HG03159 (cell line): ENCODE measurements around the gene CRIM1.

Experiments
- ATAC-seq: cut with Tn5 transposase; IDR thresholded peaks from one replicate; pipeline ENCODE4 v1.9.1; 2021; ENCODE audit warnings: mild to moderate bottlenecking, moderate library complexity; ENCODE audit not compliant: unreplicated experiment

Gene CRIM1

GRCh38 chr2:36420569-36421181 is 65.1 kb downstream of the CRIM1 start:
- no peak for ATAC-seq

GRCh38 chr2:36421379-36421778 is 65.8 kb downstream of the CRIM1 start:
- no peak for ATAC-seq

GRCh38 chr2:36423172-36423571 is 67.6 kb downstream of the CRIM1 start:
- no peak for ATAC-seq

DNA sequence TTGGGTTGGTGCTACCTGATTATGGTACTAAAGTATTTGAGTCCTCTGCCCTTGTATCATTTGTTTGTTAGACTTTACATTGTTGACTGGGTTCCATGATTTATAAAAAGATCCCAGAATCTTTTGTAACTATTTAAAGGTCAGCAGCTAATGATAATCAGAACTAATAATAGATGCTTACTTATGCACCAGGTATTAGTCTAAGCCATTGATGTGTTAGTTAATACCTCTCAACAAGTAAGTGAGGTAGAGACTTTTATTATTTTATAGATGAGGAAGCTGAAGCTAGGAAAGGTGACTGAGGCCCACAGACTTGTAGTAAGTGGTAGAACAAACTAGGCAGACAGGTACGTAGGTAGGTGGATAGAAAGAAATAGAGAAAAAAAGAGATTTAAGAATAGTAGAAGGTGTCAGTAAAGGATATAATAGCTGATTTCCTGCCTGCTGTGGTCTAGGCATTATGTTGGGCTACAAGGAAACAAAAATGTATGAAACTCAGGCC is 68.1 kb downstream of the CRIM1 start:
- ATAC-seq, result no peak

GRCh38 chr2:36425608-36426355 is 70.2 kb downstream of the CRIM1 start:
- no peak for ATAC-seq

- ATAC-seq, result no peak
These were observed 72.2 kb downstream of the CRIM1 start for GRCh38 chr2:36427790-36428243.

DNA sequence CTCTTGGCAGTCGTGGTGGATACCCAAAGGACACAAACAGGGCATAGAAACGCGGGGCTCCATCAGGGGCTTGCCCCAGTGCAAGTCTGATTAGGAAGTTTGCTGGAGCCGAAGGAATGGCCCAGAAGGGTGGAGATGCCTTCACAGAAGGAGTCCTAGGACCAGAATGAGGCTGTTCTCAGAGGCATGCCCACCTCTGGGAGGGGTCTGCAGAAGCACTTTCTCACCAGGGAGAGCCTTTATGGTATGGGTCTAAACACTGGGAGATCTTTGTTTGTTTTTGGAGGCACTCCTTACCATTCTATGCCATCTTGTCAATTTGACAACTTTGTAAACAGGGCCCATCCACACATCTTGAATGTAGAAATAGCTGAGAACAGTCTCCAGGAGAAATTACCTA is 75.0 kb downstream of the CRIM1 start:
- no peak for ATAC-seq

- ATAC-seq, result no peak
These were observed 76.9 kb downstream of the CRIM1 start for GRCh38 chr2:36432479-36432878.

DNA sequence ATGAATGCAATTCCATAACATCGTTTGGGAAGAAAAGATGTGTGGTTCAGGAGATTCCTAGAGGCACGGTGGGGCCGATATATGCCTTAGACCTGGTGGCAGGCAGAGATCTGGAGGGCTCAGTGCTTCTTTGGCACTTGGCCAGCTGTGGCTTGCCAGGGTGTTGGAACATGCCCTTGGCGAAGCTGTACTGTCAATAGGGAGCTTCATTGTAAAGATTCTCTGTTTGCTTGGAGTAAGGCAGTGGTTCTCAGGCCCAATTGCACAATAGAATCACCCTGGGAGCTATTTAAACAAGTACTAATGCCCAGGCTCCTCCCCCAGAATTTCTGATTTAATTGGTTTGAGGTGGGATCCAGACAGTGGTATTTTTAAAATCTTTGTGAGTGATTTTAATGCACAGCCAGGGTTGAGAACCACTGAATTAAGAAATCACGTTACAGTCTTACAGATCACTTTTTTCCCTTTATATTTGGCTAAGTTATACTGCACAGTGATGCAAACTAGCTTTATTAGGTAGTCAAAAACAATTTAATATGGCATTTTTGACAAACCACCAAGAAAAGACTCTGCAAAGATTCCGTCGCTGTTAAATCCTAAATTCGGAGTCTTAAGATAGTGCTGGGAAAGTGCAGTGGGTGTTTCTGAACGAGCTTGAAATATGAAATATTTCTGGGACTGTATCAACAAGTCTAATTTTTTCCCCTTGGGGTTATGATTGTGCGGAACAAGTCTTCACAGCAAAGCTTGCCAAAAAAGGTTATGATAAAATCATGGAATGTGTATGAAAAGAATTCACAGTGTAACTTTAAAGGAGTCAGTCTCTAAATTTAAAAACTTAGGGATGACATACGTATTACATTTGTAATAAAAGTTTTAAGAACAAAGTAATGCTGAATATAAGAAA is 78.0 kb downstream of the CRIM1 start:
- no peak for ATAC-seq

DNA sequence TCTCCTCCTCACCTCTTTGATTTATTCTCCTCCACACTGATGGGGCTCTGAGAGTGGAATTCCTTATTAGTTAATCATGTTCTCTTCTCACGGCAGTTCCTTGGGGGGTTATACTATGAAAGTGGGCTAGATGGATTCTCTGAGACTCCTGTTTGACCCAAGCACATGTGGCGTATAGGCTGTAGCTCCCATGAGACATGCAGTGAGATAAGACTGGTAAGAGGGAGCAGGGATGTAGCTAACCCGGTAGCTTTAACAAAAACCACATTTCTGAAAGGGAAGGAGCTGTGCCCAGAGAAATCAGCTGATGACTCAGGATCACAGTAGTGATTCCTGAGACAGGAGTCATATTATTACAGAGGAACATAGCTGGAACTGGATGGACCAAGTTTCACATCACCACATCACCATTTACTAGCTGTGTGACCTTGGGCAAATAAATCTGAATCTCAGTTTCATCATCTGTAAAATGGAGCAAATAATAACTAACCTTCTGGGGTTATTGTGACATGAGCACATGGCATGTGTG is 82.9 kb downstream of the CRIM1 start:
- no peak for ATAC-seq

DNA sequence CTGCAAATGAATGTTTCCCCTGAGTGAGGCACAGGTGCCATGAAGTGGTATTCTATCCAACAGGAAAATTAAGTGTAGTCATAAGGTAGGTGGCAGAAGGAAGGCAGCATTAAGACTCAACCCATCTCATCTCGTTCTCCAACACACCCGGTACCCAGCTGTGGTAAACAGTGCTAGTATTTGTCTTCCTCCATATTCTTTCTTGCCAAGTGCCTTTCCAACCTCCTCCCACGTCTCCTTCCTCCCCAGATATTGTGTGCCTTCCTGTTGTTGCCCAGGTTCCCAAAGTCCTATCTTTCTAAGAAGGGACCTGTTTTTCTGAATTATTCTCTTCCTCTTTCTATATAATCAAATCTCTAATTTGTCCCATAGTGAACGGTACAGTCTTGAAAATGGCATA is 83.5 kb downstream of the CRIM1 start:
- no peak for ATAC-seq

GRCh38 chr2:36441065-36441625 is 85.6 kb downstream of the CRIM1 start:
- ATAC-seq, result no peak

DNA sequence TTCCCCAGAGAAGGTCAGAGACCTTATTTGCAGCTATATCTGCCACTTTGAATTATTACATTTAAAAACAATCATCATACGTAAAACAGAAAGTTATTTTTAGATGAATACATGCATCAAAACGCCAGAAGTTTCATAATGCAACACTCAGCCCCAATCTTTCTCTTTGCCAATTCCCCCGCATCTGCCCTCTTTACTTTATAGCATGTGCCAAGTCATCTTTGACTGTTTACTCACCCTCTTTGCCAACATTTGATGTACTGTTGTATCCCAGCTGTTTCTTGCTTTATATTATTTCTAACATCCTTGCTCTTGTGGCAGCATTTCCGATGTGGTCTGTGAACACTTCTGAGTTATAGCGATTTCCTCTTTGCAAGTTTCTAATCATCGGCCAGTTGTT is 86.2 kb downstream of the CRIM1 start:
- ATAC-seq, result no peak

DNA sequence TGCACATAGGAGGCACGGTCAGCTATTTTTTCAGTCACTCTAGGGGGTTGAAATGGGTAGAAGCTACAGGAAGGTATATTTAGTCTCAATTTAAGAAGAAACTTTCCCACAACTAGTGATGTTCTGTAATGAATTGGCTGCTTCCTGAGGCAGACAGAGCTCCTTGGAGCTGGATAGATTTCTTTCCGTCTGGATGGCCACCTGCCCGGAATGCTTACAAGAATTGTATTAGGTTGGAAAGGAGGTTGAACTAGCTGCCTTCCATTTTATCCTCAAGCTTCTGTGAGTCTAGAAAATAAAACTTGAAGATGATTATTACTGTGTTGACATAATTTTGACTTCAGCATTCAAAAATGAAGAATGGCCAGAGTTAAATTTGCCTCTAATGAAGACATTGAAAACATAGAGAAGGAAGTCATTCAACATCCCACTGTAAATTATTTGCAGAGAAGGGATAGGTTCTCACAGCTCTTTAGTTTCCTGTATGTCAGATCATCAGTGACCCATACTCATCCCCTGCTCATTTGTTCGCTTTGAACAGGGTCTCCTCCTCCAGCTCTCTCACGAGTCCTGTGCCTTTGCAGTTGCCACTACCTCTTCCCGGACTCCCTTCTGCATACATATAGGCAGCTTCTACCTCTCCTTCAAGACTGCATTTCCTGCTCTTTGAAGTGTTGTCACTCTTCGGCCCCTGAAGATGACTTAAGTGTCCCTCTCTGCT is 88.8 kb downstream of the CRIM1 start:
- ATAC-seq, result no peak

- ATAC-seq, result no peak
These were observed 89.7 kb downstream of the CRIM1 start for GRCh38 chr2:36445185-36445866.

- ATAC-seq, result no peak
These were observed 90.7 kb downstream of the CRIM1 start for GRCh38 chr2:36446294-36446693.

GRCh38 chr2:36449213-36449612 is 93.6 kb downstream of the CRIM1 start:
- ATAC-seq, result no peak

DNA sequence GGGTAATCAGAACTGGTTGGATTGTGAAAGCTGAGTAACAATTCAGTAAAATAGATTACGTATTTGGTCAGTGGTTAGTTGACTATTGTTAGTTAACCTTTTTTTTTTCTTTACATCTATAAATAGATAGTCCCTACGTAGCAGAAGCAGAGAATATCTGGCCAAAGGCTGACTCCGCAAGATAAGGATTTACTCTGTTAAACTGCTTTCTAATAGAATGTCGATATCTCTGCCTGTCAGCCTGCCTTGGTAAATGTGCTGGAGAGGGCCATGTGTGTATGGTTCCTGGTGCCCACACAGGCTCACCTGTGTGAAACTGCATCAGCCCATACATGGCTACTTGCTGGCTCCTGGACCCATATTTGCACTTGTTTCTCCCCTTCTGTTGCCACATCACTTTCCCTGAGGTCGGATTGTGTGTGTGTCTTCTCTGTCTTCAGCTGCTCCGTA is 94.4 kb downstream of the CRIM1 start:
- no peak for ATAC-seq

GRCh38 chr2:36450466-36451196 is 95.1 kb downstream of the CRIM1 start:
- ATAC-seq, result no peak
